RPMI7951 (cell line): Measurements from ENCODE around the gene KCNQ2. TPM values are rescaled to one million over a fixed set of nuclear protein-coding genes. Genes with fewer than 3 reads are reported as not detected.

Source experiments
- DNase-seq: peaks from one replicate; pipeline ENCODE4 v3.0.0-alpha.2; 2012; ENCODE audit warnings: low read depth
- total RNA-seq: library from RNA; depleted of rRNA; stranded (reverse); fragments of >200 nt; shearing (Covaris generic); gene quantifications from 2 replicates; pipeline ENCODE4 v1.2.3, GENCODE V29; 2014

KCNQ2 gene
- total RNA-seq, 1 experiment from 2014 or later = 2.5 TPM

GRCh38 chr20:63454731-63455567, 17.5 kb downstream of the KCNQ2 start:
- no peak for DNase-seq

GRCh38 chr20:63452821-63453523, 19.5 kb downstream of the KCNQ2 start:
- DNase-seq = peak; percentile 30

- no peak for DNase-seq
These were observed 20.1 kb downstream of the KCNQ2 start for GRCh38 chr20:63452341-63452740.

GRCh38 chr20:63451821-63452220, 20.6 kb downstream of the KCNQ2 start:
- DNase-seq = no peak

GRCh38 chr20:63449796-63450730, 22.4 kb downstream of the KCNQ2 start:
- DNase-seq = no peak

- no peak for DNase-seq
These were observed 23.4 kb downstream of the KCNQ2 start for GRCh38 chr20:63449025-63449424.

GRCh38 chr20:63448031-63448430, 24.4 kb downstream of the KCNQ2 start:
- no peak for DNase-seq

- no peak for DNase-seq
These were observed 25.1 kb downstream of the KCNQ2 start for GRCh38 chr20:63447320-63447719.

- DNase-seq = no peak
These were observed 26.0 kb downstream of the KCNQ2 start for GRCh38 chr20:63446216-63447024.

- no peak for DNase-seq
These were observed 27.2 kb downstream of the KCNQ2 start for GRCh38 chr20:63445075-63445734.

- DNase-seq = no peak
These were observed 27.9 kb downstream of the KCNQ2 start for GRCh38 chr20:63444548-63444947.

- no peak for DNase-seq
These were observed 28.7 kb downstream of the KCNQ2 start for GRCh38 chr20:63443606-63444395.

- DNase-seq = peak; percentile 43
These were observed 30.4 kb downstream of the KCNQ2 start for GRCh38 chr20:63442100-63442493.

- no peak for DNase-seq
These were observed 31.0 kb downstream of the KCNQ2 start for GRCh38 chr20:63441136-63442099.

GRCh38 chr20:63440366-63440955, 32.0 kb downstream of the KCNQ2 start:
- DNase-seq = no peak

- no peak for DNase-seq
These were observed 32.6 kb downstream of the KCNQ2 start for GRCh38 chr20:63439866-63440265.

- no peak for DNase-seq
These were observed 34.3 kb downstream of the KCNQ2 start for GRCh38 chr20:63438121-63438520.

- peak; percentile 25 for DNase-seq
These were observed 36.9 kb downstream of the KCNQ2 start for GRCh38 chr20:63435552-63435951.
